ENCODE results near the gene PBX2. TPM values are rescaled to one million over a fixed set of nuclear protein-coding genes. Genes with fewer than 3 reads are reported as not detected.
"Not testable (repeated sequence)": the region's sequence is repeated elsewhere in the genome, so short reads cannot be mapped to it uniquely, and the experiment has no call there.

The PBX2 gene
- polyA plus RNA-seq, 4 donors, result 135 to 202 (median 172) TPM

GRCh38 chr6:32187725-32188380, 2.1 kb downstream of the PBX2 start:
- DNase-seq (ENCODE audit: low read depth in 4 of 4, low spot score in 3 of 4), result not testable (repeated sequence)

- DNase-seq (ENCODE audit: low read depth in 4 of 4, low spot score in 3 of 4), result no peak
Measured at GRCh38 chr6:32187009-32187709, 2.8 kb downstream of the PBX2 start.

DNA sequence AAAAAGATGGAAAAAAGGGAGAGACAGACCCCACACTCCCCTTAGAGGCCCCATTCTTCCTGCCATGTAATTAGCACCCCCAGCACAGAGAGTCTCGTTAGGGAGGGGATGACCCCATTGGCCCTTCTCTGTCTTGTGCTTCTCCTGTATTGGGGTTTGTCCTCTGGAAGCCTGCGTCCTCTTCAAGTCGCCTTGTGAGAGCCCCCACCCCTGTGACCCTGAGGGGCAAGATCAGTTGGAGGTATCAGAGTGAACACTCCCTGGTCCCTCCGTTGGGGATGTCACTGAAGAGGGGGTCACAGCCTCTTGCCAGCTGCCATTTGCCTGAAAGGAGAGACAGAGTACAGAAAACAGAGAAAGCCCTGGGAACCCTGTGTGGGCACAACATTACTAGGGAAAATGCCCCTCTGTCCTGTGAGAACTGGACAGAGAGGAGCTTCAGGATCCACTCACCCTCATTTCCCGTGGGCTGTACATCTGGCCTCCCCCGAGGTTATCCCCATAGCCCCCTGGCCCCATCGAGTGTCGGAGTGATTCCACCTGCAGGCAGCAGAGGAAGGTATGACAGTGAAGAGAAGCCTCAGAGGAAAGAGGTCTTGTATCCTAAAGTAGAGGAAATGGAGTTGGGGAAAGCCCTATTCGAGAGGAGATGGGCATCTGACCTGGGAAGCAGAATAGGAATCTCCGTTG, 3.7 kb downstream of the PBX2 start:
- not testable (repeated sequence) for DNase-seq (ENCODE audit: low read depth in 4 of 4, low spot score in 3 of 4)

DNA sequence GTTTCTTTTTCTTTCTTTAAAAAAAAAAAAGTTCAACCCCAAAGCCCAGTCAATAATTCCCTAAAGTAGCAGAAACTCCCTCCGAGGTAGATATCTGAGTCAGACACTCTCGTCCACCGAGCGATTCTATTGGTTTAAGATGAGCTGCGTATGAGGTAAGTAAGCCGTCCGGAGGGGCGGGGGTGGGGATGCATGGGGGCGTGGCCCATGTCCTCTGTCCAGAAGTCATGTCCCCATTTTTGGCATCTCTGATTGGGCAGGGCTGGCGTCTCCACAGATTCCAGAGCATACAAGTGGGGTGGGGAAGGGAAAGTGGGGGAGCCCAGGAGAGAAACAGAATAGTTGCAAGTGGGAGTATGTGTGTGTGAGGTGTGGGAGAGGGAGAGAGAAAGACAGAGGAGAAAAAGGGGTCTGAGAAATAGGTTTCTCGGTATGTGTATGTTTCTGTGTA, 4.3 kb downstream of the PBX2 start:
- DNase-seq (ENCODE audit: low read depth in 4 of 4, low spot score in 3 of 4), result not testable (repeated sequence)

- no peak for DNase-seq (ENCODE audit: low read depth in 4 of 4, low spot score in 3 of 4)
Measured at GRCh38 chr6:32184084-32184640, 5.8 kb downstream of the PBX2 start, which contains the start of gene AGER. Gene AGER (minus strand): TSS chr6:32184253. CDS start chr6:32184222, 31 bp downstream.

DNA sequence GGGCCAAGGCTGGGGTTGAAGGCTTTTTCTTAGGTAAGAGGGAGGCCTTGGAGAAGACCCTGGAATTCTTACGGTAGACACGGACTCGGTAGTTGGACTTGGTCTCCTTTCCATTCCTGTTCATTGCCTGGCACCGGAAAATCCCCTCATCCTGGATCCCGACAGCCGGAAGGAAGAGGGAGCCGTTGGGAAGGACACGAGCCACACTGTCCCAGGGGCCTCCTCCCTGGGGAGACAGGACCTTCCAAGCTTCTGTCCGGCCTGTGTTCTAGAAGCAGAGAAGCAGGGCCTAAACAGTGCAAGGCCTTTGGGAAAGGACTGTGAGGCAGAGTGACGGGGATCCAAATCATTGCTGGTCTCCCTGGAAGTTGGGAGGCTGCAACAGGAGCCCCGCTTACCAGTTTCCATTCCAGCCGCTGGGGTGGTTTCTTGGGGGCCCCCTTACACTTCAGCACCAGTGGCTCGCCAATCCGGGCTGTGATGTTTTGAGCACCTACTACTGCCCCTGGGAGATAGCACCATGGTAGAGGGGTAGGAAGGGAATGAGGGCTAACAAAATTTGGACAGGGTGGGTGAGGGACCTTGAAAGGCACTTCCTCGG, 6.4 kb downstream of the PBX2 start:
- DNase-seq (ENCODE audit: low read depth in 4 of 4, low spot score in 3 of 4), result no peak

- no peak for DNase-seq (ENCODE audit: low read depth in 4 of 4, low spot score in 3 of 4)
Measured at GRCh38 chr6:32183030-32183429, 7.0 kb downstream of the PBX2 start.

- DNase-seq (ENCODE audit: low read depth in 4 of 4, low spot score in 3 of 4), result no peak
Measured at GRCh38 chr6:32182555-32182981, 7.4 kb downstream of the PBX2 start.

- no peak for DNase-seq (ENCODE audit: low read depth in 4 of 4, low spot score in 3 of 4)
Measured at GRCh38 chr6:32181915-32182529, 8.0 kb downstream of the PBX2 start.

DNA sequence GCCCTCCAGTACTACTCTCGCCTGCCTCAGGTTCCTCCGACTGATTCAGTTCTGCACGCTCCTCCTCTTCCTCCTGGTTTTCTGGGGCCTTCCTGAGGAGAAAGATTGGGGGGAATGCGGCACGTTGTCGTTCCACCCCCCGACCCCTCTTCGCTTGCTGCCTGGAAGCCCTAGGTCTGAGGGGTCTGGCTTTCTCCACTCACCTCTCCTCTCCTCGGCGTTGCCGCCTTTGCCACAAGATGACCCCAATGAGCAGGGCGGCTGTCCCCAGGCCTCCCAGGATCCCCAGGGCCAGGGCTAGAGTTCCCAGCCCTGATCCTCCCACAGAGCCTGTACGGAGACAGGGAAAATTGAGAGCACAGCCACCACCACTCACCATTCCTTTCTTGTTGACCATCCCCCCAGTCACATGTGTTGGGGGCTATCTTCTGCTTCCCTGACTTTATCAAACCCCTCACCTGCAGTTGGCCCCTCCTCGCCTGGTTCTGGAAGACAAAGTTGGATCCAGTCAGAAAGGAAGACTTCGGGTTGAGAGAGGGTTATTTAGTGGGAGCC, 8.8 kb downstream of the PBX2 start:
- DNase-seq (ENCODE audit: low read depth in 4 of 4, low spot score in 3 of 4), result no peak

DNA sequence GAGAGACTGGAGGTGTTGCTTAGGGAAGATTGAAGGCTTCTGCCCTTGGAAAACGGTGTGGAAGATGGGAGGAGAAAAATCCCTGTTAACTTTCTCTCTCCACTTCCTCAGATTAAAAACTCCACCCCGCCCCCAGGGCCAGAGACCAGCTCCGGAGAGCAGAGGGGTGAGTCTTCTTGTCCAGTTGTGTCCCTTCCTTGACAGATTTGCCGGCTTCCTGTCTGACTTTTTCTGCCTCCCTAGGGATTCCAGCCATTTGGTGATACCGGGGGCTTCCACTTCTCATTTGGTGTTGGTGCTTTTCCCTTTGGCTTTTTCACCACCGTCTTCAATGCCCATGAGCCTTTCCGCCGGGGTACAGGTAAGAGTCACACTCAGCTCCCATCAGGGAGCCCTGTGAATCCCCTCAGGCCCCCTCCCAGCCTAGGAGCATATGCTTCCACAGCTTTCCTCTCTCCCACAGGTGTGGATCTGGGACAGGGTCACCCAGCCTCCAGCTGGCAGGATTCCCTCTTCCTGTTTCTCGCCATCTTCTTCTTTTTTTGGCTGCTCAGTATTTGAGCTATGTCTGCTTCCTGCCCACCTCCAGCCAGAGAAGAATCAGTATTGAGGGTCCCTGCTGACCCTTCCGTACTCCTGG, 10.1 kb downstream of the PBX2 start:
- no peak for DNase-seq (ENCODE audit: low read depth in 4 of 4, low spot score in 3 of 4)

GRCh38 chr6:32178547-32179440, 11.2 kb downstream of the PBX2 start:
- DNase-seq (ENCODE audit: low read depth in 4 of 4, low spot score in 3 of 4), result no peak

GRCh38 chr6:32177788-32178546, 12.0 kb downstream of the PBX2 start, which contains the start of gene RNF5:
Gene RNF5 (plus strand): TSS chr6:32178405. CDS start chr6:32178512, 107 bp downstream.
- DNase-seq (ENCODE audit: low read depth in 4 of 4, low spot score in 3 of 4), result peak; percentile 99 to 100 (median 100)

DNA sequence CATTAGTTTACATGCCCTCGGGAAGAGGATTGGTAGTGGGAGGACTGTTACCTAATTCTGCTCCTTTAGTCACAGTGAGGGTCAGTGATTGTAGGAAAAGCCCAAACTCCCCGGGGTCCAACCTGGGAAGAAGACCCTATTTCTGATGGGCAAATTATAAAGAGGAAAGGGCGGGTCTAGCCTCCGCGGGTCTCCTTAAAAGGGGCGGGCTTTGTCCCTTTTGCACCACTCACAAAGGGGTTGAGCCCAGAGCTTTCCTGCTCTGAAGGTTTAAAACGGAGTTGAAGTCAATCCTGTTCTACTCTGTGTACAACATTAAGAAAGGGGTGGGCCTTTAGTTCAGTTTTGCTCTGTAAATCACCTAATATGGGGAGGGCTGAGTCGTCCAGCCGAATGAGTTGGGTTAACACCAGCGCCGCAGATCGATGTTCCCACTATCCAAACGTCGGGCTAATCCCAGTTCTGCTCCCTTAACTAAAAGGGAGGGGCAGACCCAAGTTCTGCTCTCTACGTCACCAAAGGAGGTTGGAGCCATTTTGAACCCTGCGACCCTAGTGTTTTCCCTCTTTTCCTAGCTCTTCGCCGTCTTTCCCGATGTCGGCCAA, 12.7 kb downstream of the PBX2 start:
- DNase-seq (ENCODE audit: low read depth in 4 of 4, low spot score in 3 of 4), result no peak

DNA sequence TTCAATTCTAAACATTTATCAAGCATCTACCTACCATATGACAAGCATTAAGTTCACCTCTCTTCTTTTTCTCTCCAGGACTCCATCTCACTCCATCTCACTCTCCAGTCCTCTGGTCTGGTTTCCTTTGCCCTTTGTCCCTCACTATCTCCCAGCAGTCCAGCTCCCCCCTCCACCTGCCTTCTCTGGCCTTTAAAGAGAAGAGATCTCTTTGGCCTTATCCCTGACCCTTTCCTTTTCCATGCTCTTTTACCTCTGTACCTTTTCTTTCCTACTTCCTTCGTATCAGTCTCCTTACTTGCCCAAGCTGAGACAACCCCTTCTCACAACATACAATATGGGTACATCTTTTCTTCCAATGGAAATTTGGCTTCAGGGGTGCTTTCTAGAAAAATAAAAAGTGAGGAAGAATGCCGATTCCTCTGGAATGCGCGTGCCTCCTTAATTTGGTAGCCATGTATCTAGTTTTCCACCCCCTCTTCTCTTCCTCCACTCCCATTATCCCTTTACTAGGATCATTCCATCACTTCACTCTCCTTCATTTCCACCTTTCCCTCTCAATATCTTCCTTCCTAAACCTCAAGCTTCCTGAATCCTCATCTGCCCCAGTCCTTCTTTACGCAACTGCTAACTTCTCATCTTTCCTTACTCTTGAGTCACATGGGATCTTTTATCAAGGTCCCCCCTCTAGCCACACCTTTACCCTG, 13.4 kb downstream of the PBX2 start:
- no peak for DNase-seq (ENCODE audit: low read depth in 4 of 4, low spot score in 3 of 4)

DNA sequence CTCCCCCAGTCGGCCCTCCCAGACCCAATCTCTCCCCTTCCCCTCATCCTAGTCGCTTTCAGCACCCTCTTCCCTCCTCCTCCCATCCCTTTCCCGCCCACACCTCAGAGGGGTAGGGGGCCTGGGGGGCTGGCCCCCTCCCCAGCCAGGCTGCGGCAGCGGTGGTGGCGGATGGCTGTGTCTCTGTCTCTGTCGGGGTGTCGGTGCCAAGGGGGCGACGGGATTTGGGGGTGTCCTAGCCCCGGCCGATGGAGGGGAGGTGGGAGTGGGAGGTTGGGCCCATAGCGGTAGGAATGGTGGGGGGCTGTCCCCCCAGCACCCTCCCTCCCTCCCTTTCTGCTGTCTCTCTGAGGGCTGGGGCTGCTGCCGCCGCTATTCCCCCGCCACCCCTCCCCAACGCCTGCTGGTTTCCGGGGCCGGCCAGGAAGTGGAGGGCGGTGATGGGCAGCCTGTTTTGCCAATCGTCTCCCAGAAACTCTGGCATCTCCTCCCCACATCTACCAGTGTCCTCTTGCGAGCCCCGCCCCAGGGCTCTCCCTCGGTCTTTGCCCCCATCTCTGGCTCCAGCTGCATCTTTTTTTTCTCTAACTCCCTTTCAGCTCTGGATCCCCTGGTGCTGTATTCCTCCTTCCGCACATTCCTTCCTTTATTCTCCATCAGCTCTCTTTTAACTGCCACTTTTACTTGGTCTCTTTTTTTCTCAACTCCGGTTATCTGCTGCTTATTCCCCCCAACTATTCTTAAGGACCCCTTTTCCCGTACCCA, 14.1 kb downstream of the PBX2 start, which contains the start of gene AGPAT1:
Gene AGPAT1 (minus strand): TSS at position 374 of the 765 bp plus-strand sequence. CDS start 4,588 bp downstream, outside the sequence.
- DNase-seq (ENCODE audit: low read depth in 4 of 4, low spot score in 3 of 4), result peak; percentile 92 to 96 (median 95)
